Natural killer cell (primary cell): ENCODE data around the gene FRY. TPM values are rescaled to one million over a fixed set of nuclear protein-coding genes. Genes with fewer than 3 reads are reported as not detected.

Experiments
- ATAC-seq, 3 donors: fragments of 150-1000 bp in 2 of 3; fragments of 200-7000 bp in 1 of 3; cut with Tn5 transposase; 1 replicate in 1 of 3; 2 replicates in 2 of 3; pipeline ENCODE4 v1.10.0; 2021; ENCODE audit warnings: mild to moderate bottlenecking in 2 of 3, moderate library complexity in 2 of 3
- DNase-seq, 2 donors: peaks; one replicate each; pipeline versions ENCODE4 v3.0.0 to v3.0.0-alpha.2; 2013 to 2021; ENCODE audit warnings: mixed read lengths in 1 of 2
- H3K27ac ChIP-seq: one replicate; pipeline ENCODE4 v1.5.1; 2013; ENCODE audit warnings: mild to moderate bottlenecking, low read length
- H3K27me3 ChIP-seq: one replicate; pipeline ENCODE4 v1.6.1; 2013; ENCODE audit warnings: low read length; ENCODE audit not compliant: control insufficient read depth, insufficient read depth
- H3K36me3 ChIP-seq: one replicate; pipeline ENCODE4 v1.6.1; 2013; ENCODE audit warnings: low read length; ENCODE audit not compliant: control insufficient read depth, insufficient read depth
- H3K4me1 ChIP-seq: one replicate; pipeline ENCODE4 v1.6.1; 2013; ENCODE audit warnings: low read length; ENCODE audit not compliant: control insufficient read depth, insufficient read depth
- H3K4me3 ChIP-seq: one replicate; pipeline ENCODE4 v1.5.1; 2013; ENCODE audit warnings: low read length
- H3K9me3 ChIP-seq: one replicate; pipeline ENCODE4 v1.6.1; 2013; ENCODE audit warnings: low read length; ENCODE audit not compliant: control insufficient read depth, insufficient read depth
- H3K27ac Mint-ChIP-seq, 2 donors: one replicate each; pipeline ENCODE4 v1.8.0; 2022; ENCODE audit warnings: mild to moderate bottlenecking in 2 of 2, mixed read lengths in 2 of 2, moderate library complexity in 1 of 2
- H3K27me3 Mint-ChIP-seq, 2 donors: one replicate each; pipeline ENCODE4 v1.8.0; 2022; ENCODE audit warnings: low read depth in 2 of 2, mixed read lengths in 2 of 2
- H3K36me3 Mint-ChIP-seq: one replicate; pipeline ENCODE4 v1.8.0; 2022; ENCODE audit warnings: mixed read lengths
- H3K4me1 Mint-ChIP-seq, 2 donors: one replicate each; pipeline ENCODE4 v1.8.0; 2022; ENCODE audit warnings: mixed read lengths in 2 of 2
- H3K4me3 Mint-ChIP-seq: one replicate; pipeline ENCODE4 v1.8.0; 2022; ENCODE audit warnings: mild to moderate bottlenecking, moderate library complexity, mixed read lengths
- H3K9me3 Mint-ChIP-seq, 2 donors: one replicate each; pipeline ENCODE4 v1.8.0; 2022; ENCODE audit warnings: mixed read lengths in 2 of 2
- CTCF ChIP-seq: fragments of 200-600 bp; IDR thresholded peaks from one replicate; pipeline ENCODE4 v1.8.0; 2022; ENCODE audit warnings: antibody characterized with exemption
- WGBS: methylation state at CpG from one replicate; pipeline ENCODE4 v1.1.7; 2013; ENCODE audit warnings: missing lambda C conversion rate; ENCODE audit not compliant: insufficient coverage; 5-methylcytosine and 5-hydroxymethylcytosine counted together
- intact Hi-C: fragments of 100-400 bp; cut with micrococcal nuclease; formaldehyde crosslinking; loops from one replicate; pipeline ENCODE4 v1.14.2; 2022
- total RNA-seq, 4 donors: library from RNA; stranded (reverse); fragments of 120-200 nt in 1 of 4; gene quantifications; one replicate each; pipeline versions ENCODE4 v1.2.3 to v1.2.4, GENCODE V29; 2013 to 2022

Gene FRY
- total RNA-seq, 3 donors from 2014 or later (not counting 1 experiment from before 2014, with no cell fraction given) = 25.1 to 52.1 (median 27.4) TPM

GRCh38 chr13:32259116-32259515 is 227.5 kb downstream of the FRY start:
- Mint-ChIP-seq H3K27ac (no peak overlapping the region), H3K4me1 (peaks cover 6 to 8% of the 10 kb centered on the region in 2 donors), H3K27me3 (no peaks in the 10 kb centered on the region), H3K9me3 (no peaks in the 10 kb centered on the region), H3K36me3 (no peaks in the 10 kb centered on the region), H3K4me3 (no peak overlapping the region)
- Histone ChIP-seq H3K27me3 (no peaks in the 10 kb centered on the region), H3K4me3 (no peak overlapping the region), H3K27ac (no peak overlapping the region), H3K36me3 (peaks cover 2% of the 10 kb centered on the region), H3K9me3 (no peaks in the 10 kb centered on the region), H3K4me1 (no peaks in the 10 kb centered on the region)
- DNase-seq (no peak), ATAC-seq (no peak)
- TF ChIP-seq CTCF = no peak
- WGBS = 100% methylated on average over 1 of the region's 1 CpG
- intact Hi-C loops = no loop called here

- Histone ChIP-seq H3K4me1 (no peaks in the 10 kb centered on the region), H3K27me3 (no peaks in the 10 kb centered on the region), H3K9me3 (no peaks in the 10 kb centered on the region), H3K36me3 (peaks cover 3% of the 10 kb centered on the region), H3K4me3 (no peak overlapping the region), H3K27ac (no peak overlapping the region)
- DNase-seq (no peak), ATAC-seq (no peak)
- intact Hi-C loops = loop anchor here (10.0 kb wide), 1 partner anchor 183 kb away; no protein-coding TSS in a partner anchor
- 94% methylated on average over 9 of the region's 9 CpGs for WGBS
- Mint-ChIP-seq H3K27me3 (no peaks in the 10 kb centered on the region), H3K27ac (no peak overlapping the region), H3K4me1 (no peaks in the 10 kb centered on the region), H3K4me3 (no peak overlapping the region), H3K36me3 (no peaks in the 10 kb centered on the region), H3K9me3 (no peaks in the 10 kb centered on the region)
- no peak for TF ChIP-seq CTCF
These were observed 230.0 kb downstream of the FRY start for GRCh38 chr13:32261567-32261966.

- intact Hi-C loops = loop anchor here (10.0 kb wide), 1 partner anchor 183 kb away; no protein-coding TSS in a partner anchor
- TF ChIP-seq CTCF = no peak
- no peak overlapping the region for H3K27ac Mint-ChIP-seq
These were observed 230.6 kb downstream of the FRY start for GRCh38 chr13:32262165-32262564.

GRCh38 chr13:32262619-32263018 is 231.0 kb downstream of the FRY start:
- Histone ChIP-seq H3K36me3 (peaks cover 3% of the 10 kb centered on the region), H3K27ac (no peak overlapping the region), H3K9me3 (no peaks in the 10 kb centered on the region), H3K27me3 (no peaks in the 10 kb centered on the region), H3K4me3 (no peak overlapping the region), H3K4me1 (no peaks in the 10 kb centered on the region)
- WGBS = no CpG with 5 or more reads among the region's 1 CpG
- Mint-ChIP-seq H3K4me1 (no peaks in the 10 kb centered on the region), H3K36me3 (no peaks in the 10 kb centered on the region), H3K27ac (no peak overlapping the region), H3K27me3 (no peaks in the 10 kb centered on the region), H3K9me3 (no peaks in the 10 kb centered on the region), H3K4me3 (no peak overlapping the region)
- DNase-seq = no peak
- intact Hi-C loops = loop anchor here (10.0 kb wide), 1 partner anchor 182 kb away; no protein-coding TSS in a partner anchor
- no peak for ATAC-seq
- TF ChIP-seq CTCF = no peak

More at GRCh38 chr13:32262165-32262564, 230.6 kb downstream of the FRY start:
- 95% methylated on average over 2 of the region's 3 CpGs for WGBS
- Mint-ChIP-seq H3K4me3 (no peak overlapping the region), H3K36me3 (no peaks in the 10 kb centered on the region), H3K27me3 (no peaks in the 10 kb centered on the region), H3K4me1 (no peaks in the 10 kb centered on the region), H3K9me3 (no peaks in the 10 kb centered on the region)
- Histone ChIP-seq H3K36me3 (peaks cover 3% of the 10 kb centered on the region), H3K27ac (no peak overlapping the region), H3K4me1 (no peaks in the 10 kb centered on the region), H3K27me3 (no peaks in the 10 kb centered on the region), H3K4me3 (no peak overlapping the region), H3K9me3 (no peaks in the 10 kb centered on the region)
- ATAC-seq = no peak
- DNase-seq = no peak
